ENCODE results near the gene S100A8.
"Not testable (repeated sequence)": the region's sequence is repeated elsewhere in the genome, so short reads cannot be mapped to it uniquely, and the experiment has no call there.

S100A8 gene

DNA sequence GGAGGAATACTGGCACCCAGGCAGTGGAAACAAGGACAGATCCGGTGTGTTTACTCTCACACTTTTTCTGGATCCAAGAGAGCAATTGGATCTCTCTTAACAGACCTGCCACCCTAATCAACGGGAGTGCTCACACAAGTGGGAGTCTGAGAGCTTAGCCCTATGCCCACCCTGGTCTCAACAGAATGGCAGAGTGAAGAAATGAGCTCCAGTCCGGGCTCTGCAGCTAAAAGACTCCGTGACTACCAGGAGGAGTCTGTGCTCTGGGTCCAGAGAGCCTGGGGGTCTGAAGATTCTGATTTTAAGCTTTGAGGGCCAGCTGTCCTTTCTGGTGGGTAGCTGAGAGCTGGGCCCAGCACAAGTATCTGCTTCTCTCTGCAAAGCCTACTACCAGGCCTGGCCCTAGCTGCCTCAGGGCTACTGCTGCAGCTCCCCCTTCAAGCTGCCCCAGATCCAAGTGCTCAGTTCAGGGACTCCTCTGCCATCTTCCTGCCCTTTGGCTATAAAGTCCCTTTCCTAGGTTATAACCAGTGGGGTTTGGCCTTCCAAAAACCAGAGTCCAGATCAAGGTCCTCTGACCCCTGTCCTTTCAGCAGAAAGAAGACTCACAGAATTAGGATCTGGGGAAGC is 29.3 kb downstream of the S100A8 start:
- DNase-seq (ENCODE audit: low spot score) = no peak

DNA sequence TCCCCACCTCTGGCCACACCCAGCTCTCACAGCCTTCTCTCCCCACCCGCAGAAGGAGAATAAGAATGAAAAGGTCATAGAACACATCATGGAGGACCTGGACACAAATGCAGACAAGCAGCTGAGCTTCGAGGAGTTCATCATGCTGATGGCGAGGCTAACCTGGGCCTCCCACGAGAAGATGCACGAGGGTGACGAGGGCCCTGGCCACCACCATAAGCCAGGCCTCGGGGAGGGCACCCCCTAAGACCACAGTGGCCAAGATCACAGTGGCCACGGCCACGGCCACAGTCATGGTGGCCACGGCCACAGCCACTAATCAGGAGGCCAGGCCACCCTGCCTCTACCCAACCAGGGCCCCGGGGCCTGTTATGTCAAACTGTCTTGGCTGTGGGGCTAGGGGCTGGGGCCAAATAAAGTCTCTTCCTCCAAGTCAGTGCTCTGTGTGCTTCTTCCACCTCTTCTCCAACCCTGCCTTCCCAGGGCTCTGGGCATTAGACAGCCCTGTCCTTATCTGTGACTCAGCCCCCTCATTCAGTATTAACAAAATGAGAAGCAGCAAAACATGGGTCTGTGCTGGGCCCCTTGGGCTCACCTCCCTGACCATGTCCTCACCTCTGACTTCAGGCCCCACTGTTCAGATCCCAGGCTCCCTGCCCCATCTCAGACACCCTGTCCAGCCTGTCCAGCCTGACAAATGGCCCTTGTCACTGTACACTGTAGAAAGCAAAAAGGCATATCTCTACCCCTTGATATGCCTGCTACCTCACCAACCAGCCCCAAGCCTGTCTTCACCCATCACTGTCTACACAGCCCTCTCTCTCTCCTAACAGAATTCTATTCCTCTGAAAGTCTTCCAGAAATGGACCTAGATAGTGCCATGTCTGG is 30.0 kb downstream of the S100A8 start:
- DNase-seq (ENCODE audit: low spot score) = no peak

GRCh38 chr1:153360190-153360589 is 30.7 kb downstream of the S100A8 start:
- no peak for DNase-seq (ENCODE audit: low spot score)

DNA sequence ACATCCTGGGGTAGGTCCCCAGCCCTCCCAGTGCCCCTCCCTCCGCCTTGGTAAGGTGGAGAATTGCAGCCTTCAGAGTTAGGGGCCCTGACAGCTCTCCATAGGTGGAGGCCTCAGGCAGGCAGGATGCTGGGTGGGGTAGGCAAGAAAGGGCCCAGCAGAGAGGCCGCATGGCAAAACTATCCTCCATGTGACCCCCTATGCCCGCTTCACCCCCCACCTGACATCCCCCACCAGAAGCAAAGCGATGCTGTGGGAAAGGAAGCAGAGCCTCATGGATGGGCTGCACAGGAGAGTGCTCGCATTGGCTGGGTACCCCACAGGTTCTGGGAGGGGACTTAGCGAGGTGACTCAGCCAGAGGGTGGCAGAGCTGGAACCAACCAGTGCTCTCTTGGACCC is 31.6 kb downstream of the S100A8 start:
- no peak for DNase-seq (ENCODE audit: low spot score)

GRCh38 chr1:153358691-153358975 is 32.2 kb downstream of the S100A8 start:
- DNase-seq (ENCODE audit: low spot score) = no peak

DNA sequence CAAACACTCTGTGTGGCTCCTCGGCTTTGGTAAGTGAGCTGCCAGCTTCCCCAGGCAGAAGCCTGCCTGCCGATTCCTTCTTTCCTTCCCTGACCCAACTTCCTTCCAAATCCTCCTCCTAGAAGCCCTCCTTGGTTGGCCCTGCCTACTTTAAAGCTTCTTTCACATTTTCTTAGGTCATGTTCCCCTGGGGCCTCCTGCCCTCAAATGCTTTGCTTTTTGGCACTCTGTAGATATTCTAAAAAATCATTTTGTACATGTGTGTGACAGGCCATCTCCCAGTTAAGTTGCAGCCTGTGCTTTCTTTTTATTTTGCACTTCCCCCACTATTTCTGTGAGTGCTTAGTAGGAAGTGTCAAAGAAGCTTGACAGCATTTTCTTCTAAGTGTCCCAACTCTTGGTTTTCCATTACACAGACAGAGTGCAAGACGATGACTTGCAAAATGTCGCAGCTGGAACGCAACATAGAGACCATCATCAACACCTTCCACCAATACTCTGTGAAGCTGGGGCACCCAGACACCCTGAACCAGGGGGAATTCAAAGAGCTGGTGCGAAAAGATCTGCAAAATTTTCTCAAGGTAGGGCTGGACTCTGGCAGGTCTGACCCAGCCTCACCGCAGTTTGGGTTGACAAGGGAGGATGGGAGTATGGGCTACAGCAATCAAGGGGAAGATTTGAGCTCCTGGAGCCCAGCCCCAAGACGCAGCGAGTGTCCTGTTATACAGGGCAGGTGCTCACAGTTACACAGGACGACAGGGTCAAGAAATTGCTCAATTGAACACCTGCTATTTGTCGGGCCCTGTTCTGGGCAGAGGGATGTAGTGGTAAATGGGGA is 32.8 kb downstream of the S100A8 start, which contains the start of gene S100A9:
Gene S100A9 (plus strand): TSS at position 2 of the 838 bp plus-strand sequence. CDS start 430 bp downstream, at position 432.
- no peak for DNase-seq (ENCODE audit: low spot score)

- no peak for DNase-seq (ENCODE audit: low spot score)
Measured at GRCh38 chr1:153357076-153357852, 33.6 kb downstream of the S100A8 start.

GRCh38 chr1:153356392-153357075 is 34.3 kb downstream of the S100A8 start:
- no peak for DNase-seq (ENCODE audit: low spot score)

DNA sequence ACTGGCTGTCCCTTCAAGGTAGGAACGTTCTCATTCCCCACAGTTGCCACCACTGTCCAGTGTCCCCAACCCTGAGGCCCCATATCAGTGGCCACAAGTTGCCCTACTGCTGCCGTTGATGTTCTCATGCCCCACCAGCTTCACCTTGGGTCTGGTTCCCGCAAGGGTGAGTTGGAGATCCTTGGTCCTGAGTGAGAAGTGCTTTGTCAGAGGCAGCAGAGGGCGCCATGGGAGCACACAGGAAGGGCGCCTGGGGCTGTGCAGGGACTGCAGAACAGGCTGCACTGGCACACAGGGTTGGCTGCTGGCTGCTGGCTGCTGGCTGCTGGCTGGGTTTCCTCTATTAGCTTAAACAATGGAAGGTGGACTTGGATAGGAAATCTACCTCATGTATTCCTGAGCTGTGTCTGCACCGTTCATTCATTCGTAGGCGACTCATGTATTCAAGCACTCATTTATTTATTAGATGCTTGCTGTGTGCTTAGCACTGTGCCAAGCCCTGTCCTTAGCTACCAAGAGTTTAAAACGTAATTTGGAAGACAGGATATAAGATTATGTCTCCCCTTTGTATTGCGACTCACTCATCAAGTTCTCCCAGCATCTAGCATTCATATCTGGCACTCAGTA is 35.3 kb downstream of the S100A8 start:
- peak; percentile 54 for DNase-seq (ENCODE audit: low spot score)

- DNase-seq (ENCODE audit: low spot score) = no peak
Measured at GRCh38 chr1:153354515-153355193, 36.2 kb downstream of the S100A8 start.

GRCh38 chr1:153353226-153353947 is 37.5 kb downstream of the S100A8 start:
- peak; percentile 30 for DNase-seq (ENCODE audit: low spot score)

- DNase-seq (ENCODE audit: low spot score) = peak; percentile 82
Measured at GRCh38 chr1:153352523-153352922, 38.4 kb downstream of the S100A8 start.

- no peak for DNase-seq (ENCODE audit: low spot score)
Measured at GRCh38 chr1:153350321-153350957, 40.4 kb downstream of the S100A8 start.

GRCh38 chr1:153349363-153350320 is 41.2 kb downstream of the S100A8 start:
- no peak for DNase-seq (ENCODE audit: low spot score)

DNA sequence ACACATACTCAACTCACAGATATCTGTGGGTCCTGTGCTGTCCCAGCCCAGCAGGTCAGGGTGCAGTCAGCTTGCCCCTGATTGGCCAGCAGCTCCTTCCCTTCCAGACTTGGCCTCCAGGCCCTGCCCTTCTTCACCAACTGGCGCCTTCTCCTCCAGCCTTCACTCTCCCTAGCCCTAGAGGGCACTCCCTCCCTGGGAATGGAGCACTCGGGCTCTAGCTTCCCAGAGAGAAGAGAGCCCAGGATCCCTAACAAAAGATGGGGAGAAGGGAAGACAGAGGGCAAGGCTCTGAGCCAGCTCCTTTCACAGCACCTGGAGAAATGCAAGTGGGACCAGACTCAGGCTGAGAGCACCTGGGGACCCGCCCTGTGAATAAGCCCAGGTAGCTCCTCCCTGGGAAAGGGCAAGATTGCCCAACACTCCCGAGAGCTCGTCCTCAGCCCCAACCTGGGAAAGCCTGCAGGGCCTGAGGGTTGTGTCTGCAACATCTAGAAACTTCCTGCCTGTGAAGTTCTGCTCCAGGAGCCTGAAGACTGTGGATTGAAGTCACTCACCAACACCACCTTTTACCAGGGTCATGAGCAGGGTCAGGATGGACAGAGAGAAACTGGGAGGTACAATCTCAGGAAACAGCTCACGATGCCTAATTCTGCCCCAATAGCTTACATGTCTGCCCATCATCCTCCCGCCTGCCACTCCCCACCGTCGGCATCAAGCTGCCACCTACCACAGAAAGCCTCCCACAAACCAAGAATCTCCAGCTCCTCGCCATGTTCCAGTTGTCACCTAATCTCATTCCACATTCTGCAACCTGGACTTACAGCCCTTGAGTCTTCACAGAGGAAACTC is 42.1 kb downstream of the S100A8 start, which contains the start of gene PGLYRP4:
Gene PGLYRP4 (minus strand): TSS at position 331 of the 852 bp plus-strand sequence. CDS start 909 bp downstream, outside the sequence.
- no peak for DNase-seq (ENCODE audit: low spot score)

DNA sequence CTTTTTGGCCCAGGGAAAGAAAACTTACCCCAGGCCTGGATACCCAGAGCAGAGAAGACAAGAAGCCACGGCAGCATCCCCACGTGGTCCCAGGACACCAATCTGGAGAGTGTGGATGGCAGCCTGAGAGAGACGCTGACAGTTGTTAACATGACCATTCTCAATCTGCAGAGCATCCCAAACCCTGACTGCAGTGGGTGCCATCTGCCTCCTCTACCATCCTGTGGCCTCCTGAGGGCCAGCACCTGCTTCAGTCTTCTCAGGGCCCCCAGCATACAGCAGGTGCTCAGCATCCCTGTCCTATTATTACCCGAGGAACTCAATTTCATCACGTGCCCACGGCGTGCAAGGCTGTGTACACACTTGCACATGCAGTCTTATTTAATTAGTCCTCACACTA is 43.0 kb downstream of the S100A8 start:
- DNase-seq (ENCODE audit: low spot score) = no peak

DNA sequence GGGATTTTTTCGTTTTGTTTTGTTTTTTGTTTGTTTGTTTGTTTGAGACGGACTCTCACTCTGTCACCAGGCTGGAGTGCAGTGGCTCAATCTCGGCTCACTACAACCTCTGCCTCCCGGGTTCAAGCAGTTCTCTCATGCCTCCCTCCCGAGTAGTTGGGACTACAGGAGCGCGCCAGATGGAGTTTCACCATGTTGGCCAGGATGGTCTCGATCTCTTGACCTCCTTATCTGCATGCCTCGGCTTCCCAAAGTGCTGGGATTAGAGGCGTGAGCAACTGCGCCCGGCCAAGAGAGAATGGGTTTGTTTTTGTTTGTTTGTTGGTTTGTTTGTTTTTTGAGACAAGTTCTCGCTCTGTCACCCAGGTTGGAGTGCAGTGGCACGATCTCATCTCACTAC is 43.8 kb downstream of the S100A8 start:
- not testable (repeated sequence) for DNase-seq (ENCODE audit: low spot score)

Measured in AG08395 (cell line).